GM23338 (cell line): Measurements from ENCODE around the gene INTS2. TPM values are rescaled to one million over a fixed set of nuclear protein-coding genes. Genes with fewer than 3 reads are reported as not detected.
A peak's percentile ranks its signal among the peaks of the same experiment; 100 is the strongest.

Experiments used
- ATAC-seq: fragments of 200-7000 bp; cut with Tn5 transposase; 3 replicates; pipeline ENCODE4 v1.9.1; 2020
- DNase-seq: peaks from one replicate; pipeline ENCODE4 v3.0.0-alpha.2; 2015; ENCODE audit warnings: low spot score
- H2AFZ ChIP-seq: fragments of 200-600 bp; sonication (generic); 2 replicates; pipeline ENCODE4 v1.8.0; 2016; ENCODE audit warnings: antibody characterized with exemption, mild to moderate bottlenecking, moderate library complexity
- H3F3A ChIP-seq: fragments of 200-600 bp; sonication (generic); replicated peaks from 2 replicates; pipeline ENCODE4 v1.8.0; 2017; ENCODE audit warnings: antibody characterized with exemption, mixed run types, low read depth
- H3K27ac ChIP-seq: fragments of 200-600 bp; sonication (generic); 2 replicates; pipeline ENCODE4 v1.6.1; 2016; ENCODE audit warnings: low read depth
- H3K27me3 ChIP-seq: fragments of 200-600 bp; sonication (generic); 2 replicates; pipeline ENCODE4 v1.8.0; 2016; ENCODE audit warnings: mild to moderate bottlenecking, mixed run types, moderate library complexity; ENCODE audit not compliant: insufficient read depth
- H3K36me3 ChIP-seq: fragments of 200-600 bp; sonication (generic); 2 replicates; pipeline ENCODE4 v1.8.0; 2016; ENCODE audit warnings: mild to moderate bottlenecking; ENCODE audit not compliant: insufficient read depth
- H3K4me1 ChIP-seq: fragments of 200-600 bp; sonication (generic); 2 replicates; pipeline ENCODE4 v1.8.0; 2016; ENCODE audit warnings: mild to moderate bottlenecking, moderate library complexity; ENCODE audit not compliant: insufficient read depth
- H3K4me2 ChIP-seq: fragments of 200-600 bp; sonication (generic); 2 replicates; pipeline ENCODE4 v1.7.1; 2017; ENCODE audit warnings: mixed run types
- H3K4me3 ChIP-seq: fragments of 200-600 bp; sonication (generic); 2 replicates; pipeline ENCODE4 v1.6.1; 2016; ENCODE audit warnings: mixed run types
- H3K79me2 ChIP-seq: fragments of 200-600 bp; sonication (generic); replicated peaks from 2 replicates; pipeline ENCODE4 v1.8.0; 2017; ENCODE audit warnings: mild to moderate bottlenecking; ENCODE audit not compliant: insufficient read depth
- H3K9me2 ChIP-seq: fragments of 200-600 bp; sonication (generic); 2 replicates; pipeline ENCODE4 v1.8.0; 2017; ENCODE audit not compliant: insufficient read depth
- H4K20me1 ChIP-seq: fragments of 200-600 bp; sonication (generic); replicated peaks from 2 replicates; pipeline ENCODE4 v1.8.0; 2017; ENCODE audit warnings: mild to moderate bottlenecking; ENCODE audit not compliant: insufficient read depth
- H3K27ac Mint-ChIP-seq: 2 replicates; pipeline ENCODE4 v1.8.0; 2020; ENCODE audit warnings: inconsistent platforms, mild to moderate bottlenecking, moderate library complexity, mixed read lengths
- H3K27me3 Mint-ChIP-seq: 3 replicates; pipeline ENCODE4 v1.8.0; 2022; ENCODE audit warnings: low read depth, mild to moderate bottlenecking, moderate library complexity, mixed read lengths, inconsistent platforms; ENCODE audit not compliant: insufficient read depth, poor library complexity
- H3K36me3 Mint-ChIP-seq: 3 replicates; pipeline ENCODE4 v1.8.0; 2021; ENCODE audit warnings: low read depth, mild to moderate bottlenecking, inconsistent platforms, moderate library complexity, mixed read lengths
- H3K4me1 Mint-ChIP-seq: 3 replicates; pipeline ENCODE4 v1.8.0; 2020; ENCODE audit warnings: mild to moderate bottlenecking, inconsistent platforms, mixed read lengths
- H3K4me3 Mint-ChIP-seq: 3 replicates; pipeline ENCODE4 v1.8.0; 2021; ENCODE audit warnings: moderate library complexity, mild to moderate bottlenecking, inconsistent platforms, mixed read lengths
- H3K9me3 Mint-ChIP-seq: 3 replicates; pipeline ENCODE4 v1.8.0; 2020; ENCODE audit warnings: moderate library complexity, mild to moderate bottlenecking, inconsistent platforms, mixed read lengths
- JUNB ChIP-seq: IDR thresholded peaks from one replicate; pipeline ENCODE4 v1.6.1; 2016; ENCODE audit warnings: antibody characterized with exemption; ENCODE audit not compliant: unreplicated experiment
- NANOG ChIP-seq: IDR thresholded peaks from 2 replicates; pipeline ENCODE4 v1.6.1; 2016; ENCODE audit warnings: antibody characterized with exemption, borderline replicate concordance
- ZNF114 ChIP-seq: fragments of 250-450 bp; sonication (Bioruptor Pico); IDR thresholded peaks from 2 replicates; pipeline ENCODE4 v1.5.0; 2020; ENCODE audit warnings: mild to moderate bottlenecking, moderate library complexity
- ZNF331 ChIP-seq: fragments of 250-450 bp; sonication (Bioruptor Pico); IDR thresholded peaks from 2 replicates; pipeline ENCODE4 v1.5.0; 2020; ENCODE audit warnings: low read depth, mild to moderate bottlenecking, moderate library complexity
- polyA plus RNA-seq: library from polyadenylated mRNA; unstranded; fragments of >200 nt; fragmentation: Nextera tagmentation; extraction: Ambion mirVana; gene quantifications from 2 replicates; pipeline ENCODE4 v1.2.1, GENCODE V29; 2016
- total RNA-seq: library from RNA; depleted of rRNA; stranded (reverse); fragments of >200 nt; shearing (Covaris generic); gene quantifications from 2 replicates; pipeline ENCODE4 v1.2.3, GENCODE V29; 2014
- TF ChIP-seq, protein P1 (sequence below), 2 experiments: fragments of 200-600 bp in 1 of 2; sonication (generic) in 1 of 2; conservative IDR thresholded peaks; 2 replicates each; pipeline versions ENCODE4 v1.5.1 to v1.6.1; 2016 to 2017; ENCODE audit warnings: antibody characterized with exemption in 2 of 2, low read depth in 2 of 2, mild to moderate bottlenecking in 2 of 2, moderate library complexity in 1 of 2
- TF ChIP-seq, protein P2 (sequence below): fragments of 250-450 bp; sonication (Bioruptor Pico); IDR thresholded peaks from 2 replicates; pipeline ENCODE4 v1.5.0; 2020; ENCODE audit warnings: mild to moderate bottlenecking, moderate library complexity

INTS2 gene
- total and polyA plus RNA-seq, 2 experiments from 2014 or later, result 5.9 to 31.6 TPM

DNA sequence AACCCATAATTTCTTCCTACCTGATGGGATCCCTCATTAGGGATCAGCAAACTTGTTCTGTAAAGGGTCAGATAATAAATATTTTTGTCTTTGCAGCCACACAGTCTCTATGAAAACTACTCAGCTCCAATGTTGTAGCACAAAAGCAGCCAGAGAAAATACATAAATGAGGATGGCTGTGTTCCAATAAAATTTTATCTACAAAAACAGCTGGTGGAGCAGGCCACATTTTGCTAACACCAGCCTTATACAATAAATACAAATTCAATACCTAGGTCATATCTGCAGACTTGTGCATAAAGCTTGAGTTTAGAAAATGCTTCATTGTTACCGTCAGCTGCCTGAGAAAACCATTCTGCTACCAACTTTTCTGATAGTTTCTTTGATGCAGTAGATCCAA, 38.4 kb upstream of the INTS2 start:
- Histone ChIP-seq H3K79me2 (no peaks in the 10 kb centered on the region), H2AFZ (no peak overlapping the region), H3K36me3 (peaks cover 49% of the 10 kb centered on the region), H3K4me1 (no peaks in the 10 kb centered on the region), H3K9me2 (no peaks in the 10 kb centered on the region), H3K27me3 (no peaks in the 10 kb centered on the region), H4K20me1 (peaks cover 7% of the 10 kb centered on the region), H3F3A (no peaks in the 10 kb centered on the region), H3K4me2 (no peak overlapping the region), H3K4me3 (no peak overlapping the region), H3K27ac (peak overlapping the region; percentile 53; the same call in 1 of the 2 replicates)
- Mint-ChIP-seq H3K4me3 (no peak overlapping the region), H3K9me3 (no peaks in the 10 kb centered on the region), H3K27ac (no peak overlapping the region), H3K36me3 (peaks cover 71% of the 10 kb centered on the region), H3K27me3 (no peaks in the 10 kb centered on the region), H3K4me1 (no peaks in the 10 kb centered on the region)
- TF ChIP-seq ZNF331 (CRISPR knock-in tag), result no peak
- TF ChIP-seq, protein P1, sequence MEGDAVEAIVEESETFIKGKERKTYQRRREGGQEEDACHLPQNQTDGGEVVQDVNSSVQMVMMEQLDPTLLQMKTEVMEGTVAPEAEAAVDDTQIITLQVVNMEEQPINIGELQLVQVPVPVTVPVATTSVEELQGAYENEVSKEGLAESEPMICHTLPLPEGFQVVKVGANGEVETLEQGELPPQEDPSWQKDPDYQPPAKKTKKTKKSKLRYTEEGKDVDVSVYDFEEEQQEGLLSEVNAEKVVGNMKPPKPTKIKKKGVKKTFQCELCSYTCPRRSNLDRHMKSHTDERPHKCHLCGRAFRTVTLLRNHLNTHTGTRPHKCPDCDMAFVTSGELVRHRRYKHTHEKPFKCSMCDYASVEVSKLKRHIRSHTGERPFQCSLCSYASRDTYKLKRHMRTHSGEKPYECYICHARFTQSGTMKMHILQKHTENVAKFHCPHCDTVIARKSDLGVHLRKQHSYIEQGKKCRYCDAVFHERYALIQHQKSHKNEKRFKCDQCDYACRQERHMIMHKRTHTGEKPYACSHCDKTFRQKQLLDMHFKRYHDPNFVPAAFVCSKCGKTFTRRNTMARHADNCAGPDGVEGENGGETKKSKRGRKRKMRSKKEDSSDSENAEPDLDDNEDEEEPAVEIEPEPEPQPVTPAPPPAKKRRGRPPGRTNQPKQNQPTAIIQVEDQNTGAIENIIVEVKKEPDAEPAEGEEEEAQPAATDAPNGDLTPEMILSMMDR (conservative IDR thresholded peaks at IDR 0.05; ENCODE audit: low read depth in 2 of 2), result no peak
- TF ChIP-seq NANOG, result no peak
- no peak for TF ChIP-seq ZNF114 (CRISPR knock-in tag)
- TF ChIP-seq, protein P2, sequence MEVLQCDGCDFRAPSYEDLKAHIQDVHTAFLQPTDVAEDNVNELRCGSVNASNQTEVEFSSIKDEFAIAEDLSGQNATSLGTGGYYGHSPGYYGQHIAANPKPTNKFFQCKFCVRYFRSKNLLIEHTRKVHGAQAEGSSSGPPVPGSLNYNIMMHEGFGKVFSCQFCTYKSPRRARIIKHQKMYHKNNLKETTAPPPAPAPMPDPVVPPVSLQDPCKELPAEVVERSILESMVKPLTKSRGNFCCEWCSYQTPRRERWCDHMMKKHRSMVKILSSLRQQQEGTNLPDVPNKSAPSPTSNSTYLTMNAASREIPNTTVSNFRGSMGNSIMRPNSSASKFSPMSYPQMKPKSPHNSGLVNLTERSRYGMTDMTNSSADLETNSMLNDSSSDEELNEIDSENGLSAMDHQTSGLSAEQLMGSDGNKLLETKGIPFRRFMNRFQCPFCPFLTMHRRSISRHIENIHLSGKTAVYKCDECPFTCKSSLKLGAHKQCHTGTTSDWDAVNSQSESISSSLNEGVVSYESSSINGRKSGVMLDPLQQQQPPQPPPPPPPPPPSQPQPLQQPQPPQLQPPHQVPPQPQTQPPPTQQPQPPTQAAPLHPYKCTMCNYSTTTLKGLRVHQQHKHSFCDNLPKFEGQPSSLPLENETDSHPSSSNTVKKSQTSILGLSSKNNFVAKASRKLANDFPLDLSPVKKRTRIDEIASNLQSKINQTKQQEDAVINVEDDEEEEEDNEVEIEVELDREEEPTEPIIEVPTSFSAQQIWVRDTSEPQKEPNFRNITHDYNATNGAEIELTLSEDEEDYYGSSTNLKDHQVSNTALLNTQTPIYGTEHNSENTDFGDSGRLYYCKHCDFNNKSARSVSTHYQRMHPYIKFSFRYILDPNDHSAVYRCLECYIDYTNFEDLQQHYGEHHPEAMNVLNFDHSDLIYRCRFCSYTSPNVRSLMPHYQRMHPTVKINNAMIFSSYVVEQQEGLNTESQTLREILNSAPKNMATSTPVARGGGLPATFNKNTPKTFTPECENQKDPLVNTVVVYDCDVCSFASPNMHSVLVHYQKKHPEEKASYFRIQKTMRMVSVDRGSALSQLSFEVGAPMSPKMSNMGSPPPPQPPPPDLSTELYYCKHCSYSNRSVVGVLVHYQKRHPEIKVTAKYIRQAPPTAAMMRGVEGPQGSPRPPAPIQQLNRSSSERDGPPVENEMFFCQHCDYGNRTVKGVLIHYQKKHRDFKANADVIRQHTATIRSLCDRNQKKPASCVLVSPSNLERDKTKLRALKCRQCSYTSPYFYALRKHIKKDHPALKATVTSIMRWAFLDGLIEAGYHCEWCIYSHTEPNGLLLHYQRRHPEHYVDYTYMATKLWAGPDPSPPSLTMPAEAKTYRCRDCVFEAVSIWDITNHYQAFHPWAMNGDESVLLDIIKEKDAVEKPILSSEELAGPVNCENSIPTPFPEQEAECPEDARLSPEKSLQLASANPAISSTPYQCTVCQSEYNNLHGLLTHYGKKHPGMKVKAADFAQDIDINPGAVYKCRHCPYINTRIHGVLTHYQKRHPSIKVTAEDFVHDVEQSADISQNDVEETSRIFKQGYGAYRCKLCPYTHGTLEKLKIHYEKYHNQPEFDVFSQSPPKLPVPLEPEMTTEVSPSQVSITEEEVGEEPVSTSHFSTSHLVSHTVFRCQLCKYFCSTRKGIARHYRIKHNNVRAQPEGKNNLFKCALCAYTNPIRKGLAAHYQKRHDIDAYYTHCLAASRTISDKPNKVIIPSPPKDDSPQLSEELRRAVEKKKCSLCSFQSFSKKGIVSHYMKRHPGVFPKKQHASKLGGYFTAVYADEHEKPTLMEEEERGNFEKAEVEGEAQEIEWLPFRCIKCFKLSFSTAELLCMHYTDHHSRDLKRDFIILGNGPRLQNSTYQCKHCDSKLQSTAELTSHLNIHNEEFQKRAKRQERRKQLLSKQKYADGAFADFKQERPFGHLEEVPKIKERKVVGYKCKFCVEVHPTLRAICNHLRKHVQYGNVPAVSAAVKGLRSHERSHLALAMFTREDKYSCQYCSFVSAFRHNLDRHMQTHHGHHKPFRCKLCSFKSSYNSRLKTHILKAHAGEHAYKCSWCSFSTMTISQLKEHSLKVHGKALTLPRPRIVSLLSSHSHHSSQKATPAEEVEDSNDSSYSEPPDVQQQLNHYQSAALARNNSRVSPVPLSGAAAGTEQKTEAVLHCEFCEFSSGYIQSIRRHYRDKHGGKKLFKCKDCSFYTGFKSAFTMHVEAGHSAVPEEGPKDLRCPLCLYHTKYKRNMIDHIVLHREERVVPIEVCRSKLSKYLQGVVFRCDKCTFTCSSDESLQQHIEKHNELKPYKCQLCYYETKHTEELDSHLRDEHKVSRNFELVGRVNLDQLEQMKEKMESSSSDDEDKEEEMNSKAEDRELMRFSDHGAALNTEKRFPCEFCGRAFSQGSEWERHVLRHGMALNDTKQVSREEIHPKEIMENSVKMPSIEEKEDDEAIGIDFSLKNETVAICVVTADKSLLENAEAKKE (CRISPR knock-in tag), result no peak
- TF ChIP-seq JUNB, result no peak
- ATAC-seq (no peak), DNase-seq (no peak)
